ENCODE measurements around the gene RASA3. TPM values are rescaled to one million over a fixed set of nuclear protein-coding genes. Genes with fewer than 3 reads are reported as not detected.

The RASA3 gene
- total RNA-seq, 4 donors from 2014 or later, result 25.0 to 43.1 (median 30.2) TPM

DNA sequence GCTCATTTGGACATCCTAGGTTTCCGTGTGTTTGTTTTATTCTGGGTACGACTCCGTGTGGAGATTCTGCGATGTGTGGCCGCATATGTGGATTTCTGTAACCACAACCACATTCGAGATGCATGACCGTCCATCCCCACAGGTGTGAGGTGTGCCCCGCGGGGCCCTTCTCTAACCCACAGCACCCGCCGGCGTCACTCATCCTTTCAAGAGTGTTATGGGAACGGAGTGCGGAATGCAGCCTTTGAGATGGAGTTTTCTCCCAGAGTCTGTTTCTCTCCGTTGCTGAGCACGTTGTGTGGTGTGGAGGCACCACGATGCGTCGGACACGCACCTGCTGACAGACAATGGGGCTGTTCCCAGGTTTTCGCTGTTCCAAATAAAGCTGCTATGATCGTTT lies 198.5 kb downstream of the RASA3 start:
- Histone ChIP-seq H3K4me1 (peaks cover 0 to 48% (median 15%) of the 10 kb centered on the region in 3 donors), H3K36me3 (no peaks in the 10 kb centered on the region), H3K27me3 (no peaks in the 10 kb centered on the region), H3K4me3 (no peak overlapping the region), H3K27ac (no peak overlapping the region), H3K9me3 (no peaks in the 10 kb centered on the region)
- 91 to 99% methylated on average over 8 to 14 of the region's 22 CpGs for WGBS, 2 donors (ENCODE audit: low coverage in 1 of 2)
- no peak for ATAC-seq
- TF ChIP-seq, protein P1, sequence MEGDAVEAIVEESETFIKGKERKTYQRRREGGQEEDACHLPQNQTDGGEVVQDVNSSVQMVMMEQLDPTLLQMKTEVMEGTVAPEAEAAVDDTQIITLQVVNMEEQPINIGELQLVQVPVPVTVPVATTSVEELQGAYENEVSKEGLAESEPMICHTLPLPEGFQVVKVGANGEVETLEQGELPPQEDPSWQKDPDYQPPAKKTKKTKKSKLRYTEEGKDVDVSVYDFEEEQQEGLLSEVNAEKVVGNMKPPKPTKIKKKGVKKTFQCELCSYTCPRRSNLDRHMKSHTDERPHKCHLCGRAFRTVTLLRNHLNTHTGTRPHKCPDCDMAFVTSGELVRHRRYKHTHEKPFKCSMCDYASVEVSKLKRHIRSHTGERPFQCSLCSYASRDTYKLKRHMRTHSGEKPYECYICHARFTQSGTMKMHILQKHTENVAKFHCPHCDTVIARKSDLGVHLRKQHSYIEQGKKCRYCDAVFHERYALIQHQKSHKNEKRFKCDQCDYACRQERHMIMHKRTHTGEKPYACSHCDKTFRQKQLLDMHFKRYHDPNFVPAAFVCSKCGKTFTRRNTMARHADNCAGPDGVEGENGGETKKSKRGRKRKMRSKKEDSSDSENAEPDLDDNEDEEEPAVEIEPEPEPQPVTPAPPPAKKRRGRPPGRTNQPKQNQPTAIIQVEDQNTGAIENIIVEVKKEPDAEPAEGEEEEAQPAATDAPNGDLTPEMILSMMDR (IDR thresholded peaks at IDR 0.05), result no peak
- TF ChIP-seq POLR2A (IDR thresholded peaks at IDR 0.05) (no peak), EP300 (IDR thresholded peaks at IDR 0.05) (no peak), POLR2AphosphoS5 (IDR thresholded peaks at IDR 0.05) (no peak)

DNA sequence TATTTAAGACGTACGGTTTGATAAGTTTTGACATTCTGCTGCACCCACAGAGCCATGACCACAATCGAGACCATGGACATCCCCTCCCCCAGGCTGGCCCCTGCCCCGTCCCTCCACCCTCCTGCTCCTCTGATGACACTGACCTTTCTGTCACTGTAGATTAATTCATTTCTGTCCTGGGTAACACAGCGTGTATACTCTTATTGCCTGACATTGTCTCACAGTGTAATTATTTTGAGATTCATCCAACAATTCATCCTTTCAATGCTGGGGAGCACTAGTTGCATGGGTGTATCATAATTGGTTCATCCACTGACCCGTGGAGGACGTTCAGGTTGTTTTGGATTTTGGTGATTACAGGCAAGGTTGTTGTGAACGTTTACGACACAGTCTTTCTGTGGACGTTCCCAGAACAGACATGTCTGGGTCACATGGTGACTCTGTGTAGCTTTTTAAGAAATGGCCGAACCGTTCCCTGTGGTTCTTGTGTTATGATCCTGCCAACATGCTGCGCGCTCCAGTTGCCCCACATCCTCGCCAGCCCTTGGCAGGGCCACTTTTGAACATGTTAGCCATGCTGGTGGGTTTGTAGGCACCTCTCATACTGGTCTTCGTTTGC lies 200.5 kb downstream of the RASA3 start:
- Histone ChIP-seq H3K36me3 (no peaks in the 10 kb centered on the region), H3K4me3 (no peak overlapping the region), H3K4me1 (peaks cover 0 to 52% (median 27%) of the 10 kb centered on the region in 3 donors), H3K9me3 (no peaks in the 10 kb centered on the region), H3K27me3 (no peaks in the 10 kb centered on the region), H3K27ac (no peak overlapping the region)
- WGBS, 2 donors (ENCODE audit: low coverage in 1 of 2), result 74 to 79% methylated on average over 9 to 16 of the region's 16 CpGs
- no peak for ATAC-seq
- TF ChIP-seq POLR2AphosphoS5 (IDR thresholded peaks at IDR 0.05), result no peak
- no peak for TF ChIP-seq EP300 (IDR thresholded peaks at IDR 0.05)
- TF ChIP-seq, protein P1 (IDR thresholded peaks at IDR 0.05), result no peak
- no peak for TF ChIP-seq POLR2A (IDR thresholded peaks at IDR 0.05)

DNA sequence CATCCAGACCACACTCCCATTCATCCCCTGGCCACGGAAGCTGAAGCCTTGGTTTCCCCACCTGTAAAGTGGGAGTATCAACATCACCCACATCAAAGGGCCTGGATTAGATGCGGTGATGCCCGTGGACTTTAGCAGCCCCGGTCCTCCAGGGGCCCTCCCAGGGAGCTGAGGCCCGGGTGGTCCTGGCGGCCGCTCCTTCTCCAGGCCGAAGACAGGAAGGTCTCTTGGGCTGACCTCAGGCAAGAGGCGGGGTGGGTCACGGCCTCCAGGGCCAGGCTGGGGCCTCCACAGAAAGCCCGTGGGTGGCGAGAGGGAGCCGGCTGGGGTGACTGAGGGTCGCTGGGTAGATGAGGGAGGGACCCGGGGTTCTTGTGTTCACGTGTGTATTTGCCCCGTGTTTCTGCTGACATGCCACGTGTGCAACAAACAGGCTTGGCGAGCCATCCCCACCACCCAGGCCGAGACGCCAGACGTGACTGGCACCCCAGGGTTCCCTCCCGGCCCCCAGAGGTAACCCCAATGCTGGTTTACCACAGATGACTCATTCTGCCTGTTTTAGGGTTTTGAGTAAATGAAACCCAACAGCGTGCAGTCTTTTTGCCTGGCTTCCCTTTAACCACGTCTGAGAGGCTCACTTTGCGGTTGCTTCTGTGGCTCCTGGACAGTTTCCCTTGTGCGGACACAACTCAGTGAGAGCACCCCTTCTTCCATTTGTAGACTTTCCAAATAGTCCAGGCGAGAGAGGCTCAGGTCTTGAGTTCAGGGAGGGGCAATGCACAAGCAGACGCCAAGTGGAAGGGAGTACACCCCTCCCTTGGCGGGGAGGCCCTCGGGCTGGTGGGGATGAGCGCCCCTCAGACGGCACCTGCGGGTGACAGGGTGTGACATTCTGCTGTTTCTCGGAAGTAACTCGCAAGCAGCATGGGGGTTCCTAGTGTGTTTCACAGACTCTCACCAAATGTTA lies 201.5 kb downstream of the RASA3 start:
- no peak for ATAC-seq
- WGBS, 2 donors (ENCODE audit: low coverage in 1 of 2), result 100% methylated on average over 1 to 5 of the region's 36 CpGs
- no peak overlapping the region for H3K4me3 ChIP-seq
- no peak overlapping the region for H3K27ac ChIP-seq
- TF ChIP-seq EP300 (IDR thresholded peaks at IDR 0.05) (no peak), POLR2A (IDR thresholded peaks at IDR 0.05) (no peak), POLR2AphosphoS5 (IDR thresholded peaks at IDR 0.05) (no peak)
- TF ChIP-seq, protein P1 (IDR thresholded peaks at IDR 0.05), result no peak
- peaks cover 0 to 56% (median 27%) of the 10 kb centered on the region in 3 donors for H3K4me1 ChIP-seq
- no peaks in the 10 kb centered on the region for H3K9me3 ChIP-seq
- no peaks in the 10 kb centered on the region for H3K36me3 ChIP-seq
- H3K27me3 ChIP-seq, result no peaks in the 10 kb centered on the region

DNA sequence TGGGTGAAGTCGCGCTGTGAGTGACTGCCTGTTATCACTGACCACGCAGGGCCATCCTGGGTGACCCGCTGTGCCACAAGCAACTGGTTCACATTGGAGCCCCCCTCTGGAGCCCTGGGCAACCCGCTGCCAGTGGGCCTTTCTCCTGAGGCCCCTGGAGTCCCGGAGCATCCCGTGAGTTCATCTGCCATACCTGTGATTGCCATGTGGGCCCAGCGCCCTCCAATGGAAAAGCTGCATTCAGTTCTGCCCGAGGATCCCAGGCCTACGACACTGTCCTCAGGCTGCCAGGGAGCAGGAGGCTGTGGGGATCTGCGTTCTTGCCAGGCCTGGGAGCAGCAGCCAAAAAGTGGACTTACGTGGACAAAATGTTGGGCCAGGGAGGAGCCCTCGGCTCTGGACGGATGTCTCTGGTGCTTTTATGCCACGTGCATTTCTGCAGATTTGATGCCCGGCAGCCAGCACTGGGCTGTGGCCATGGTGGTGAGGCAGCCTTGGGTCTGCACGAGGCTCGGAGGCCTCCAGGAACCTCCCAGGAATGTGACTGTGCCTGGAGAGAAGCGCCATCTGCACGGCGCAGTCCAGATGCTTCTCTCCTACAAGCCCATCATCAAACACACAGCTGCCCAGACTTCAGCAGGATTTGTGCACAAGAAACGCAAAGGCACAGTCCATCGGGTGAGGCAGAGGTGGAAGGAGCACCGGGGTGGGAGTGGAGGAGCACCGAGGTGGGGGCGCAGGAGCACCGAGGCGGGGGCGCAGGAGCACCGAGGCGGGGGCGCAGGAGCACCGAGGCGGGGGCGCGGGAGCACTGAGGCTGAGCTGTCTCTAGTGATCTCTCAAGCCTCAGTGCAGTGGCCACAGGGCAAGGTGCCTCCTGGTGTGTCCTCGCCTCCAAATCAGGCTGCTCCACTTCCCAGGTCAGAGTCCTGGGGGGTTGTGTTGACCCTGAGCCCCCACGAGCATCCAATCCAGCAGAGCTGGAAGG lies 202.5 kb downstream of the RASA3 start:
- ATAC-seq, result no peak
- 40 to 41% methylated on average over 5 to 9 of the region's 38 CpGs for WGBS, 2 donors (ENCODE audit: low coverage in 1 of 2)
- H3K4me1 ChIP-seq, result peaks cover 0 to 46% (median 20%) of the 10 kb centered on the region in 3 donors
- no peak overlapping the region for H3K4me3 ChIP-seq
- H3K27me3 ChIP-seq, result no peaks in the 10 kb centered on the region
- peak overlapping the region in 3 of 4 donors; percentile 76 to 80 (median 78) for H3K27ac ChIP-seq
- H3K36me3 ChIP-seq, result no peaks in the 10 kb centered on the region
- no peak for TF ChIP-seq POLR2A (IDR thresholded peaks at IDR 0.05)
- TF ChIP-seq EP300 (IDR thresholded peaks at IDR 0.05), result no peak
- no peak for TF ChIP-seq POLR2AphosphoS5 (IDR thresholded peaks at IDR 0.05)
- TF ChIP-seq, protein P1 (IDR thresholded peaks at IDR 0.05), result no peak
- no peaks in the 10 kb centered on the region for H3K9me3 ChIP-seq

Measured in gastroesophageal sphincter (tissue), 4 donors.